ENCODE results near the gene TOR1AIP2. TPM values are rescaled to one million over a fixed set of nuclear protein-coding genes. Genes with fewer than 3 reads are reported as not detected.
A peak's percentile ranks its signal among the peaks of the same experiment; 100 is the strongest.

The TOR1AIP2 gene
- total RNA-seq, 1 donor from 2014 or later = 76.8 TPM

DNA sequence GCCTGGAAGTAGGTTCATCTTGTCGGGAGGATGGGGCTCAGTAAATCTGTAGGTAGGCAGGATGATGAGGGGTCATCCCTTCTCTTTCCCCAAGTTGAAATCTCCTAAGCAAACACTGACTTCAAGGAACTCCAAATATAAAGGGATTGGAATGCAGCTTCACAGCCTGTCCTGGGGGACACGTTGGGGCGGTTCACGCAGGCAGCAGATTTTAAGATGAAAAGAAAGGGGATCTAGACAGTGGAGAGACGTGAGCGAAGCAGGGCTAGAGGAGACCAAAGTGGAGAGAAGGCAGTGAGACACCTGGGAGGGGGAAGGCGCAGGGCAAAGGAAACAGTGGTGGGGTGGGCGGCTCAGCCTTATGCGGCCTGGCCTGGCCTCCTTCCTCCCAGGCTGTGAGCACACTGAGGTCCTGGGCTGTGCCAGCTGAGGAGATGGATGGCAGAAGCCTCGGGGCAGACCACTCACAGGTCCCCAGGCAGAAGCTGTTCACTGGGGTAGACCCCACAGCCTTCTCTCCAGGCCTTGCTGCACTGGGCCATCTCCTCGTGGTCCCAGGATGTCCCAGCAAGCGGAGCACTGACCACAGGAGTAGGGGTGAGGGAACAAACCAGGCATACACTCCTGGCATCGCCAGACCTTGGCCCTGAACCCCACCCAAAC lies 51.7 kb downstream of the TOR1AIP2 start:
- no peak for DNase-seq (ENCODE audit: low read depth, low spot score)

DNA sequence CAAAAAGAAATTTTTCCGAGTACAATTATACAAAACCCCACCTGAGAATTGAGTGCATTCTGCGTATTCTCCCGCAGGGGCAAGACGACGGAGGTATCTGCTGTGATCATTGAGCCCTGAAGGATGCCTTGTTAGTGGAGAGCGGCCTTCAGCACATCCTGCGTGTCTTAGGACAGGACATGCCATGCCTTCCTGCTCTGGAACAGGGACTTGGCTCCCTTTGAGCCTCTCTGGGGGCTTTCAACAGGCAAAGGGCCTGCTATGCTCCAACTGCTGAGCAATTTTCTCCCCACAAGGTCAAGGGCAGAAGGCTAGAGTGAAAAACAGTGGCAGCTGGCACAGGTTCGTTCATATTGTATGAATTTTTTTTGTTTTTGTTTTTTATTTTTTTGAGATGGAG lies 52.4 kb downstream of the TOR1AIP2 start:
- no peak for DNase-seq (ENCODE audit: low read depth, low spot score)

DNA sequence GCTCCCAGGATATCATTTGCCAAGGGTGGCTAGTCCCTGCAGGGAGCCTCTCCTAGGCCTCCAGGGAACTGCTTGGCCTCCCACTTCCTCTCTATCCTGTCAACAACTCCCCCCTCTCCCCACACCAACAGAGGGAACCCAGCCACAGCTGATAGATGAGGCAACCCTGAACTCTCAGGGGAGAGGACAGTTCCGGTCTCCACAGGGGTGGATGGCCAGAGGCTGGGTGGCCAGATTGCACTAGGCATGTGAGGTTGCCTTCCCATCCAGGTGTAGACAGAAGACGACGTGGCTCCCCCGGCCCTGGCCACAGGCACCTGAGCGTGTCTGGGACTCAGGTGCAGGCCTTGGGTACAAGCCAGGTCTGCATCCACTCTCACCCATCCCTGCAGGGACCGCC lies 53.3 kb downstream of the TOR1AIP2 start:
- DNase-seq (ENCODE audit: low read depth, low spot score) = no peak

DNA sequence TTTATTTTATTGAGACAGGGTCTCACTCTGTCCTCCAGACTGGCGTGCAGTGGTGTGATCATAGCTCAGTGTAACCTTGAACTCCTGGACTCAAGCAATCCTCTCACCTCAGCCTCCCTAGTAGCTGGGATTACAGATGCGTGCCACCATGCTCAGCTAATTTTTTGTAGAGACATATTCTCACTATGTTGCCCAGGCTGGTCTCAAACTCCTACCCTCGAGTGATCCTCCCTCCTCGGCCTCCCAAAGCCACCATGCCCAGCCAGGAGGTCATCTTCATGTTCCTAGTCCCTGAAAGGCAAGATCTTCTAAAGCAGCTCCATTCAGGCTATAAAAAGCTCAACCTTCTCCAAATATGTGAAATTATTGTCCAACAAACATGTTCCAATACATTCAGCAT lies 53.9 kb downstream of the TOR1AIP2 start:
- no peak for DNase-seq (ENCODE audit: low read depth, low spot score)

DNA sequence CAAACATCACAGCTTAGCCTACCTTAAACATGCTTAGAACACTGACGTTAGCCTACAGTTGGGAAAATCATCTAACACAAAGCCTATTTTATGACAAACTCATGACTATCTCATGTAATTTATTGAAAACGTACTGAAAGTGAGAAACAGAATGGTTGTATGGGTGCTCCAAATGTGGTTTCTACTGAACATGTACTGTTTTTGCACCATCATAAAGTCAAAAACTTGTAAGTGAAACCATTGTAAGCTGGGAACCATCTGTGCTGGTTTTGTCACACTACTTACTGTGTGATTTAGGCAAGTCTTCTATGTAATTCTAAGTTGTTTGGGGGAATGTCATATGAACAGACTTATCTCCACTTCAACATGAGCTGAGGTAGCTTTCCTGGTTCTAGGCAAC lies 55.5 kb downstream of the TOR1AIP2 start:
- no peak for DNase-seq (ENCODE audit: low read depth, low spot score)

DNA sequence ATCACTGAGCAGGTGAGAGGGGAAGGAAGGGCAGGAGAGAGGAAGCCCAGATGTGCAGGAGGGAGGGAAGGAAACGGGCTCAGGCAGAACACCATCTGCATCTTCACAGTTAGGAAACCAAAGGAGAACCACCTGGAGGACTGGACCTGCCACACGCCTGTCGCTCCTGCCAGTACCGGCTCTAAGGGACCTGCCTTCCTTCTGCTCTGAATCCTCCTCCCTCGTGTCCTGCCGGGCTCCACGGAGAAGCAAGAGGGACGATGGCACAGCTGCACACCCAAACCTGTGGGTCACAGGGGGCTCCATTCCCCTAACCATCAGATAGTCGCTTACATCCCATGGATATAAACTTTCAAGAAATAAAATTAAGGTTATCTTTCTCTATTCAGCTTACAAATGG lies 56.1 kb downstream of the TOR1AIP2 start:
- no peak for DNase-seq (ENCODE audit: low read depth, low spot score)

DNA sequence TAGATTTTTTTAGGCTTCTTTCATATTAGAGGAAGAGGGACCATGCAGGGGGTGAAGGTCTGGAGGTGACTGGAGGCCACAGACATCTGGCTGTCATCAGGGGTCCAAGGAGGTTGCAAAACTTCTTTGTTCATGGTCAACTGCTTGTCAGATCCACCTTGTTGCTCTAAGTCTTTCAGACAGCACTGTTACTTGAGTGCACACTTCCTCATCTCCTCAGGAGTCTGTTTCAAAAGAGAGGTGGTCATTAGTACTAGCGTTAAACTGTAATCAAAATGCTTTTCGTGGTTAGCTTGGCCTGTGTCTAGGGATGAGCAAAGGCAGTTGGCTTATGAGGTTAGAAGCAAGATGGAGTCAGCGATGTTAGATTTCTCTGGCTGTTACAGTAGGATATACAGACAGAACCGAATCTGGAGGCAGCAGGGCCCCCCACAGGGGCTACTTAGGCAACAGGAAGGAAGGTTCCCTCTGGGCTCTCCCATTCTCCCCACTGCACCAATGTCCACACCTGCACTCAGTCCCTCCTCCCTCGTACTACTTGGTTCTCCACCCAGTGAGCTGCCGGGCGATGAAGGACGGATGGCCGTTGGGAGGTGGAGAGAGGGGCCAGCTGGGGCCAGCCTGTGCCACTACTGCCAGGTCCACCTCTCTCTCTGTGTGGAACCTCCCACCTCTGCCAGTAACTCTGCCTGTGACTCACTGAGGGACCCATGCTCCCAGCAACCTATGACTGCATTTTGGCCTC lies 57.2 kb downstream of the TOR1AIP2 start:
- DNase-seq (ENCODE audit: low read depth, low spot score) = no peak

DNA sequence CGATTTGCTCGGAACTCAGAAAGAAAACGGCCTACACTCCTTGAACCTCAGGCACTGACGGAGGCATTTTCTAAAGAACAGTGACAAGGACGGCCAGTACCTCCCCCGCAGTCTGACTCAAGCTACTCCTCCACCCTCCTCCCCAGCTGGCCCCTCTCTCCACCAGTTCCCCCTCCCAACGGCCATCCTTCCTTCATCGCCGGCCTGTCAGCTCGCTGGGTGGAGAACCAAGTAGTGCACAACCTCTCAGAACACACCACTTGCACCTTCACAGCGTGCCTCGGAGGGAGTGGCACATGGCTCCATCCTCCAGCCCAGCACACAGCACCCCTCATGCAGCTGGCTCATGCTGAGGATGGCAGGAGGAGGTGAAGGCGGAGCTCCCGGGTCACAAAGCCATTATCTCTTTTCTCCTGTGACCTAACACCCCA lies 58.8 kb downstream of the TOR1AIP2 start:
- DNase-seq (ENCODE audit: low read depth, low spot score) = no peak

DNA sequence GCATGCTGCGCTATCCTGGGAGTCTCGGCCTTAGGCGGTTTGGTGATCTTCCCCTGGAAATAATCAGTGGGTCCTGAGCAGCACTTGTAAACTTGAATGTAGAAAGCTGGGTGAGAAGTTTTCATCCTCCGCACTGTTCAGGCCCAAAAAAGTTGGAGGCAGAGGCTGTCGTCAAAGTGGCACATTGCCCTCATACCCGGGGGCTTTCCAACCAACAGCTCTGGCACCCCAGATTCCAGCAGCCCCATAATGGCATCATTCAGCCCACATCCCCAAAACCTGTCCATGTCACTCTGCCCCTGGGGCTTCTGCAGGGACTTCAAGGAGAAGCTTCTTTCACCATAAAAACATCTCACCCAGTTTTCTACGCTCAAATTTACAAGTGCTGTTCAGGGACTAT lies 59.3 kb downstream of the TOR1AIP2 start:
- DNase-seq (ENCODE audit: low read depth, low spot score) = no peak

DNA sequence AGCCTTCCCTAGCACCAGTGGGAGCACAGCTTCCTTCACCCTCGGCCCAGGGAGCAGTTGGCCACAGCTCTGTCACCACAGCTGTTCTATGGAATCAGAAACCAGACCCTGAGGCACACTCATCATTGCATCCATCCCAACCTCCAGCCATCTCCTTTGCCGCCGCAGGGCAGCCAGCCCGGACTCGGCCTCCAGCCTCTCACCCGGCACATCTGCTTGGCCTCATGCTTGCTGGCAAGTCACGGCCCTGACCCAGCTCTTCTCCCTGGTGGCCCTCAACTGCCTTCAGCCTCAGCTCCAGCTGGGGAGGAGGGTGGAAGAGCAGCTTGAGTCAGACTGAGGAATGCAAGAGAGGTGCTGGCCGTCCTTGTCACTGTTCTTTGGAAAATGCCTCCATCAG lies 59.8 kb downstream of the TOR1AIP2 start:
- no peak for DNase-seq (ENCODE audit: low read depth, low spot score)

DNA sequence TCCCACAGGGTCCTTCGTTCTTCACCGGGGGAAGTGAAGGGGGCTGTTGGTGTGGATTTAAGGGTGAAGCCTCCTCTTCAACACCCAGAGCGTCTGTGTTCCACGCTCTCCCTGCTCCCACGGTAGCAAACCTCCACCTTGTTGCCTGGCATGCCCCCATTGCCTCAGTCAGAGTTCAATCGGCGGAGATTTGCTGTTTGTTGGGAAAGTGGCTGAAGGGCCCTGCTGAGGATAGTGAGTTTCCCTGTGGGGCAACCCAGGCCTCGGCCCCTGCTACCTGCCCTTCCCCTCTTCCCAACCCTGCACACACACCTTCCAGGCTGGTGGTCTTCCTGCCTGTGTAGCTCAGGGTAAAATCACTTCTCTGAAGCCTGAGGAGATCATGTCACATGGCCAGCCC lies 60.5 kb downstream of the TOR1AIP2 start:
- DNase-seq (ENCODE audit: low read depth, low spot score) = no peak

DNA sequence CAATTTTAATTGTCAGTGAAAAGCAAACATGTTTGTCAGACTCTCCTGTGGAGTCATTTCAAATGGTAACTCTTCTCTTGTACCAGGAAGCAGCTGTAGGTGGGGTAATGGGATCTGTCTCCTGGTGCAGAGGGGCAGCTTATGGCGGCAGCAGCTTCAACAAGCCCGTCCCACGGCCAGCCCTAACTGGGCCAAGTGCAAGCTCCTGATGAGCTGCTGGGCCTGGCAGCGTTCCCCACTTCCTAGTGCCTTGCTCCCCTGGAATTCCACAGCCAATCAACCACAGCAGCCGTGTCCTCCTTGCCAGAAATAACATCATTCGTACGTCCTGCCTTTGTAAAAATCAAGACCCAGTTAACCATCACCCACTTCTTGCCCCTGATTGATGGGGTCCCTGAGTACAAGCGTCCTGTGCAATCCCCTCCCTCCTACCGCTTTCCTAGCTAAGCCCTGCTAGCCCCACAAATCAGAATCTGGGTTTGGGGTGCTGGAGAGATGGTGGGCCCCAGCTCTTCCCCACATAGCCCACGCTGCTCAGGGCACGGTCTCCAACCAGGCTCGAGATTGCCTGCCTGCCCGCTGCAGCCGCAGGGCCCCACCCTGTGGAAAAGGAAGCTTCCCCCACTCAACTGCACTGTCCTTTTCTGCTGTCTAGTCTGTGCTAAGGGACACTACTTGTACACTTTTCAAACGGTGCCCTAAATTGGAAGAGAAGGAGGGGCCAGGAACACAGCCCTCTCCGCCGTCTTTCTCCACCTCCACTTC lies 61.2 kb downstream of the TOR1AIP2 start:
- DNase-seq (ENCODE audit: low read depth, low spot score) = peak; percentile 62

DNA sequence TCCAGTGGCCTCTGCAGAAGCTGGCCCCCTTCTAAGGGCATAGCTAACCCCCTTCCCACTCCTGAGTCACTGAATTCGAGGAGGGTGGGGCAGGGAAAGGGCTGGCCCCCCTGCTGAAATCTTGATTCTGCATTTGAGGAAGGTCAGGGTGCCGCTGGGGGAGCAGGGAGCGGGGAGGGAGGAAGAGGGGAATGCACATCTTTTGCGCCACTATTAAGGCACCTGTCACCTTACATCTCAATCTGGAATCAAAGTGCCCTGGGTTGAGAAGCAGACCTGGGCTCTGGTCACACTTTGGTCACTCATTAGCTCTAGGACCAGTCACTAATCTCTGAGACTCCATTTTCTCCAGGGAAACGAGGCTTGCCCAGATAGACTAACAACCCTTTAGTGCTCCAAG lies 62.0 kb downstream of the TOR1AIP2 start:
- DNase-seq (ENCODE audit: low read depth, low spot score) = no peak

DNA sequence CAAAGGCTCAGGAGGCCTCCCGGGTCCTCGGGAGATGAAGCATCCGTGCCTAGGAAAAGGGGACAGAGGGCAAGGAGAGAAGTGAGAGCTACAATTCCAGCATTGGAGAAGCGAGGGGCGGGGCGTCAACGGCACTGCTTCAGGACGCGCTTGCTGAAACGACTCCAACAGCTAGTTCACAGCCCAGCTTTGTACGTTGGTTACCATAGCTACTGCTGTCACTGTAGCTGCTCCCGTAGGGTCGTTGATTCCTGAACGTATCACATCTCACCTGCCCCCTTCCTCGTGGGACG lies 63.1 kb downstream of the TOR1AIP2 start:
- no peak for DNase-seq (ENCODE audit: low read depth, low spot score)

DNA sequence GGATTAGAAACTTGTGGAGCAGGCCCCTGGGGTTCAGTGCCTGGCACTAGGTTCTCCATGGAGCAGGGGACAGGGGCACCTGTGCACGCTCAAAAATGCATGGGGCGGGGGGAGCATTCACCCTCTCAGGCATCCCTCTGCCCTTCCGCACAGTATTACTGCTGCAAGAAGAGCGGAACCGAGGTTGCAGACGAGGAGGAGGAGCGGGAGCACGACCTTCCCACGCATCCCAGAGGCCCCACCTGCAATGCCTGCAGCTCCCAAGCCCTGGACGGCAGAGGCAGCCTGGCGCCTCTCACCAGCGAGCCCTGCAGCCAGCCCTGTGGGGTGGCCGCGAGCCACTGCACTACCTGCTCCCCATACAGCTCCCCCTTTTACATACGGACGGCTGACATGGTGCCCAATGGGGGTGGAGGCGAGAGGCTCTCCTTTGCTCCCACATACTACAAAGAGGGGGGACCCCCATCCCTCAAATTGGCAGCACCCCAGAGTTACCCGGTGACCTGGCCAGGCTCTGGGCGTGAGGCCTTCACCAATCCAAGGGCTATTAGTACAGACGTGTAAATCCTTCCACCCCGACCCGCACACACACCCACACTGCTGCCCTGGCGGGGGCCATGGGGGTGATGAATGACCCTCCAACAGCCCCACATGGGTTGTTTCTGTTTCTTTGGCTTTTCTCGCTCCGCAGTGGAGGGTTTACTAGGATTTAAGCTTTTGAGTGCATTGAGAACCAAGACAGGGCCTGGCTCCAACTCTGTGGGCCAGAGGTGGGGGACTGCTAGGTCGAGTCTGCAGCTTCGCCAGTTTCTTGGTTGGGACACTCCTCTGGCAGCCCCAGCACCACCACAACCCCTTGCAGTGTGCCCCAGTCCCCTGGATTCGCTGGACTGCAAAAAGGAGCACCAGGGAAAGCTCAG lies 63.7 kb downstream of the TOR1AIP2 start:
- no peak for DNase-seq (ENCODE audit: low read depth, low spot score)

DNA sequence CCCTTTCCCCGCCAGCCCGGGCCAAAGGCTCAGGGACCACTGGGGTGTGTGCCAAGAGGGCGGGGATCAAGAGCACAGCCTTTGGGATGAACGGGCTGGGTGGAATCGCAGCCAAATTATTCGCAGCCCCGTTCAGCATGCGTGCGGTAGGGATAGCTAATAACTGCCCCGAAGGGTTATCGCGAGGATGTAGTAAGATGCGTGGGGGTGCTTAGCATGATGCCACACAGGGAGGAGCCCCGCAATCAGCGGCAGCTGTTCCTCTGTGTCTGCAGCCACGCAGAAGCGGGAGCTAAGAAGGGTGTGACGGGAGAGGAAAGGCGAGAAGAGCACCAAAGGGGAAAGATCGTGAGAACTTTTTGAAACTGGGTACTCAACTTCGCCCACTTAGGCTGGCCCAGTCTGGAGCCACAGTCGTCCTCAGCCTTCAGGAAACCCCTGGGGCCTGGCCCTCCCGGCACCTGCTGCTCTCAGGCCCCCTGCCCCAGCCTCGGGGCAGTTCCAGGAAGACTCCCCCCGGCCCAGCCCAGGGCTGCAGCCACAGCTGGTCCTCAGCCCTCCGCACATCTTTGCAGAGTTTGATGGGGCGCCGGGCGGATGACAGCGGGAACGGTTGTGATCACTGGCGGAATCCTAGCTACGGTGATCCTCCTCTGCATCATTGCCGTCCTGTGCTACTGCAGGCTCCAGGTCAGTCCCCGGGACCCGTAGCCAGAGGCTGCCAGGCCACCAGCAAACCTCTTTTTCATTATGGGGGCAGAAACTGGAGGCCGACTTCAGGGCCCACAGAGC lies 64.9 kb downstream of the TOR1AIP2 start:
- no peak for DNase-seq (ENCODE audit: low read depth, low spot score)

DNA sequence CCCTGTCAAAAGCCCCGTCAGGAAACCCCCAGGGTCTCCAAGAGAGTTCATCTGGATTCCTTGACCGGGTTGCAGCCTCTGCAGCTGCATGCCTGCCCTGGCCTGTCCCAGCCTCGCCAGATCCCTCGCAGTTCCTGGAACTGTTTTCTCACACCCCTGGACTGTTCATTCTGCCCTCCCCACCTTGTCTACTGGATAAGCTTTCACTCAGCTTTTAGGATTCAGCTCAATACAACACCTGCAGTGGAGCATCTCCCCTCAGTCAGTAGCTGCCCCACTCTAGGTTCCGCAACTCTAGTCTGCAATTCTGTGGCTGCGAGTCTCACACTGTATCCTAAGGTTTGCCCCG lies 67.3 kb downstream of the TOR1AIP2 start:
- DNase-seq (ENCODE audit: low read depth, low spot score) = no peak

DNA sequence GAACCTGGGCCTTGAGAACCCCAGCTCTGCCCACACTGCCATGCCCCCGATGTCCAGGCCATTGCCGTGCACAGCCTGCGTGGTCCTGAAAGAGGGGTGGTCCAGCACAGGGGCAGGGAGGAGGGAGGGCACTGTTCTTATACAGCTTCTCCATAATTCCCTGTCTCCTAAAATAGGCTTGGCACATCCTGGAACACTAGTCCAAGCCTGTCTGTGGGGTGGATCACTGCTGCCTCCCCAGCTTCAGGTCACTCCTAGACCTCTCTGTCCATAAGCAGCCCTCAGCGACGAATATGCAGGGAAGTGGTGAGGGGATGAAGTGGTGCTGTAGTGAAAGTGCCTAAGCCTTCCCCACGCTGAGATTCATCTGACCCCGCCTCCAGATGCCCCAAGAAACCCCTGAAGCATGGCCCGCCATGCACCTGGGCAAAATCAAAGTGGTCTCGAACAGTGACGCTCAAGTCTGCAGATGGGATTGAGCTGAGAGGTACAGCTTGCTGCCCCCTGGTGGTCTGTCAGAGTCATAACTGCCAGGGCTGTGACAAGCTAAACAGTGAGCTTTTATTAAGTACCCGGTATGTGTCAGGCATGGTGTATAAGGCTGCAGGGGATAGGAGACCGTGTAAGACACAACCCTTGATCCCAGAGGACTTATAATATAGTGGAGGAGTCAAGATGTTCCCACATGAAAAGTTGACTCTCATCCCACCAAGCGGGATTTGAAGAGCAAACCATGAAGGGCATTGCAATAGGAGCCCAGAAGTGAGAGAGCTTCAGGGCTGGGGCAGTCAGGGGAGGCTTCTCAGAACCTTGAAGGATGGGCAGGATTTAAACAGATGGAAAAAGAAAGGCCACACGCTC lies 67.9 kb downstream of the TOR1AIP2 start:
- DNase-seq (ENCODE audit: low read depth, low spot score) = peak; percentile 44

DNA sequence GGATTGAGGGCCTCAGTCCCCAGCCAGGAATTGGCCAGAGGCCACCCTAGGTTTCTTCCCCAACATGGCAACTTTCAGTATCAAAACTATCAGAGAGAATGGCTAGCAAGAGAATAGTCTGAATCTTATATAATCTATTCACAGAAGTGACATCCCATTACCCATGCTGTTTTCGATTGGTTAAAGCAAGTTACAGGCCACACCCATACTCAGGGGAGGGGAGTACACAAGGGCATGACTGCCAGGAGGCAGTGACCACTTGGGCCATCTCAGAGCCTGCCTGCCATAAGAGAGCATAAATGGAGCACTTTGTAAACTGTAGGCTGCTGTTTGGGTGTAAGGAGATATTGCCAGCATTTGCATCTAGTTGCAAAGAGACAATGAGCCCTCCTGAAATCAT lies 69.1 kb downstream of the TOR1AIP2 start:
- DNase-seq (ENCODE audit: low read depth, low spot score) = no peak
